GM15510 (cell line): Measurements from ENCODE around the gene LYST.

Experiments
- POLR2A ChIP-seq: IDR thresholded peaks from 3 replicates; pipeline ENCODE4 v1.6.1; 2011; ENCODE audit warnings: borderline replicate concordance; ENCODE audit not compliant: insufficient read length; ENCODE audit errors: extremely low read depth

LYST gene

GRCh38 chr1:235724730-235725129, 142.0 kb downstream of the LYST start:
- TF ChIP-seq POLR2A = no peak

- no peak for TF ChIP-seq POLR2A
These were observed 143.8 kb downstream of the LYST start for GRCh38 chr1:235722858-235723257.

- no peak for TF ChIP-seq POLR2A
These were observed 144.7 kb downstream of the LYST start for GRCh38 chr1:235721982-235722381.

GRCh38 chr1:235720544-235720943, 146.2 kb downstream of the LYST start:
- TF ChIP-seq POLR2A = no peak

GRCh38 chr1:235714205-235714897, 152.4 kb downstream of the LYST start:
- no peak for TF ChIP-seq POLR2A

- TF ChIP-seq POLR2A = no peak
These were observed 153.9 kb downstream of the LYST start for GRCh38 chr1:235712812-235713211.

- no peak for TF ChIP-seq POLR2A
These were observed 156.0 kb downstream of the LYST start for GRCh38 chr1:235710687-235711086.

GRCh38 chr1:235709018-235709417, 157.7 kb downstream of the LYST start:
- TF ChIP-seq POLR2A = no peak

- TF ChIP-seq POLR2A = no peak
These were observed 158.2 kb downstream of the LYST start for GRCh38 chr1:235708390-235708962.

- no peak for TF ChIP-seq POLR2A
These were observed 163.2 kb downstream of the LYST start for GRCh38 chr1:235703506-235703905.

- no peak for TF ChIP-seq POLR2A
These were observed 164.3 kb downstream of the LYST start for GRCh38 chr1:235702412-235702811.

- no peak for TF ChIP-seq POLR2A
These were observed 169.2 kb downstream of the LYST start for GRCh38 chr1:235697508-235697907.

GRCh38 chr1:235689356-235689755, 177.3 kb downstream of the LYST start:
- TF ChIP-seq POLR2A = no peak

- TF ChIP-seq POLR2A = no peak
These were observed 178.6 kb downstream of the LYST start for GRCh38 chr1:235688096-235688495.

GRCh38 chr1:235683653-235684052, 183.1 kb downstream of the LYST start:
- no peak for TF ChIP-seq POLR2A

GRCh38 chr1:235682216-235682615, 184.5 kb downstream of the LYST start:
- no peak for TF ChIP-seq POLR2A
